HG02840 (cell line): ENCODE data around the gene AK5.
"Not testable (repeated sequence)": the region's sequence is repeated elsewhere in the genome, so short reads cannot be mapped to it uniquely, and the experiment has no call there.

Experiments
- ATAC-seq: cut with Tn5 transposase; IDR thresholded peaks from one replicate; pipeline ENCODE4 v1.9.1; 2021; ENCODE audit warnings: mild to moderate bottlenecking, moderate library complexity, moderate number of reproducible peaks; ENCODE audit not compliant: unreplicated experiment, low FRiP score

AK5 gene

DNA sequence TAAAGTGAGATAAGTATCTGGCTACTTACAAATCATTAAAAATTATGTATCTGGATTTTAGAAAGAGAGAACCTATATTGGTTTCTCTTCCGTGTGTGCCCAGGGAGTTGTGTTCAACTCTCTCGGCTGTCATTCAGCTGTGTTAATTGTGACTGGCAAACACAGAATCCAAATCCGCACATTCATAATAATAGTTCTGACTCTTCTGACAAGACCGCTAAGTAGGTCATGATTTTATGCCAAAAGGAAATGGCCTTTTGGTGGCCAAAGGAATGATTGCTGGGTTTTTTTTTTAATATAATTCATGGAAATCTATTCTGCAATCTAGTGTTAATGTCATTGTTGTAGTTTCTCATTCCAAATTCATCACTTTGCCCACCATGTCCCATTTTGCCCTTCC is 110.7 kb downstream of the AK5 start:
- ATAC-seq: no peak

DNA sequence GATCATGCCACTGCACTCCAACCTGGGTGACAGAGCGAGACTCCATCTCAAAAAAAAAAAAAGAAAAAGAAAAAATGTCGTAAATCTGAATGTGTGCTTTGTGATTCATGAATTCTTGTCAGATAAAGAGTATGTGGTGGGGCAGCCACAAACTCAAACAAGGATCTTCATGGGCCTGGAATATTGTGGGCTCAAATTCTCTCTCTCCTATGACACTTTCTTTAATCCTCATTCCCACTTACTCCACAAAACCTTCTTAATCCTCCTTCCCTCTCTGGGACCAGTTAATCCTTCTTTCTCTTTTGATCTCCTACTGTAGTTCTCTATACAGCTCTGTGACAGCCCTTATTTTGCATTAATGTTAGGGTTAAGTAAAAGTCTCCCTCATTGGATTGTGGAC is 112.3 kb downstream of the AK5 start:
- ATAC-seq: no peak

DNA sequence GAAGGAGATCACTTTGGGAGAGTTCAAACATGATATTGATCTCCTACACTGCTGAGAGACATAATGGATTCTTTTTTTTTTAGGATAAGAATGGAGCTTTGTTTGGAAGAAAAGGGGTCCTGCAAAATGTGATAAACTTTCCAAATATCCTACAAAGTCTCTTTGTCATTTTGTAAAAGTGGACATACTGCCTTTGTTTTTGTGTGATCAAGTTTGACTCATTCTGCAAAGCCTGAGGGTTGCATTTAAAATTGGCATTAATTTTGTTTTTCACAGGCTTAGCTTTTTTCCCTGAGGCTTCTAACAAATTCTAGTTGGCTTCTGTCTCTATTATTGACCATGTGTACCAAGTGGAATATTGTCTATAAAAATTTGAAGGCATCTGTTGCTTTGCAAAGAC is 113.2 kb downstream of the AK5 start:
- no peak for ATAC-seq

DNA sequence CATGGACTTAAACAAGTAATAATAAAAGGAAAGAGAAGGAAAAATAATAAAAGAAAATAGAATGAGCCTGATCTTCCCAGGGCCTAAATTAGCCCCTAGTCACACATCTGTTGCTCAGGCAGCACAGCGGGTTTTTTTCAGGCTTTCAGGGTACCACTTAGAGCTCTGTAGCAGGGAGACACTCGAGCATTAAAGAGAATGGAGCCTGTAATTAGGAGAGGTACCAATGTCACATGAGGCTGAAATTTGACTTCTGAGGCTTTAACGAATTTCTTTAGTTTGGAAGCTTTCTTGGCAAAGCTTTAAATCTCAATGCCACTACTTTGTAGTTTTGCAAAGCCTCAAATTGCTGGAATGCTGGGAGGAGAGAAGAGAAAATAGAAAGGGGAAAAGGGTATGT is 116.3 kb downstream of the AK5 start:
- no peak for ATAC-seq

DNA sequence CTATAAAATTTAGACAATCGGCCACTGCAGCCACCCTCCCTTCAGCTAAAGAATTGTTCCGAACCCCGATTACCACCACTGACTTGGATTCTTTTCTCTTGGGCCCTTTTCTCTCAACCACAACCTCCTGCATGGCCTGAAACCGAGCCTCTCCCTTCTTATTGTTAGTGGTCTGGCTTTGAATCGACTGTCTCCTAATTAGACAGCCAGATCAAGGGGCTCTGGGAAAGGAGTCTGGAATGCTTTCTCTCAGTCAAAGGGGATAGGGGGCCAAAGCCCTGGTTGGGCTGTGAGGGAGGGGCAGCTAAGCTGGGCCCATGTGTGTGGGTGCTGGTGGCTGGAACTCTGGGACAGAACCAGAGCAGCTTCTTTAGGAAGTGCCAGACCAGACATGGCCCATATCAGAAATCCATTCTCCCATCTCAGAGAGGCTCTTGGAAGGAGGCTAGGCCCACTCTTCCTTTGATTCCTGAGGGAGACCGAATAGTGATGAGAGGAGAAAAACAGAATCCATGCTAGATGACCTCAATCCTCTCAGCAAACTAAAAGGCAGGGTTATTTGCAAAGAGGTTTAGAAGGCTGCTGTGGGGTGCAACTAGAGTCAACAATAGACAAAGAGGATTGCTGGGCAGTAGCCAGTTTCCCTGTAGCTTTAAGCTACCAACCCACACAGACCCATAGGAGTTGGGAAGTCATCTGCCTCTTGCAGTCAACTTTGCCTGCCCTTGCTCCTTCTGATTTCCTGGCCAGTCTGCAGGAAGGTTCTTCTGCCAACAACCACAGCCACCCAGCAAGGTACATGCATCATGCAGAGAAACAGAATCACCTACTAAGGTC is 117.6 kb downstream of the AK5 start:
- no peak for ATAC-seq

DNA sequence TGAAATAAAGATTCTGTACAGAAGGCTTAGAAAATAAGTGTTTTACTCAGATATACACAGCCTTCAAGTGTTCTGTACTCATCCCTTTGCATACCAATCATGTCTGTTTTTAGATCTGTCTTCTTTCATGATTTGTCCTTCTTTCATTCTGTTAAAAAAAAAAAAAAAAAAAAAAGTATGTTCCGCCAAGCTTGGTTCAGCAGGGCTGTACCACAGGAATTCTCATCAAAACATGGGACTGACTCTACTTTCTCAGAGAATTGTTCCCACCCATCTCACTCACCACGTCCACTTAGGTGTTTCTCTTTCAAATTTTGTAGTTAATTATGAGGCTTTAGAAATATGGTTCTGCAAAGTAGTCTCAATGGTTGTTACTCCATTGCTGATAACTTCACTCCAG is 119.0 kb downstream of the AK5 start:
- ATAC-seq: no peak

DNA sequence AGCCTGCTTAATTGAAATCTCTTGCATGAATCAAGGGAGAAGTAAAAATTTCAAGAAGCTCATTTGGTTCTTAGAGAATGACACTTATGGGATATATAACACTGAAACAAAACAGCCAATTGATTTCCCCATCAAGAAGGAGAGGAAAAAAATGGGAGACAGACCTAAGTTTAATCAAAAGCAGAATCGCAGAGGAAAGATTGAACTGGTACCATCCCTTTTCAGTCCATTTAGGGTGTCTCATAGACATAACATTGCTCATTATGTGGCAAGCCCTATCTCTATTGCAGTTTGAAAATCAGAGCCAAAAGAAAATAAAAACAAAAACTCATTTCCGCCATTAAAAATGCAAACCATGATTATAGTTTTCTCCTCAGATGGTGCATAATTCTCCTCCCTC is 119.6 kb downstream of the AK5 start:
- no peak for ATAC-seq

DNA sequence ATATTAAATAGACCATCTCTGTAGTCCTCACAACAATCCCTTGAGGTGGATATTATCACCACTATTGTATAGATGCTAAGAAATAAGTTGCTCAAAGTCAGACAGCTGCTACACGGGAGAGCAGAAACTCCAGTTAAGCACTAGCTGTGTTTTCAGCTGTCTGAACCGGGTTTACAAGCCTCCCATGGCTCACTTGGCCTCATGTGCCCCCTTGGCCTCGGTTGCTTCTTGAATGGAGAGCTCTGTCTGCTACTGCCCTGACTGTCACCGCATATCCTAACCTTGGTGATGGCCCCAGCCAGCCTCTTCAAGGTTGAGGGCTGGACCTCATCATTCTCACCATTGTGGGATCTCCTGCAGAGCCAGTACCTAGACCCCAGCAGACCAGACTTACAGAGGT is 123.4 kb downstream of the AK5 start:
- ATAC-seq: no peak

DNA sequence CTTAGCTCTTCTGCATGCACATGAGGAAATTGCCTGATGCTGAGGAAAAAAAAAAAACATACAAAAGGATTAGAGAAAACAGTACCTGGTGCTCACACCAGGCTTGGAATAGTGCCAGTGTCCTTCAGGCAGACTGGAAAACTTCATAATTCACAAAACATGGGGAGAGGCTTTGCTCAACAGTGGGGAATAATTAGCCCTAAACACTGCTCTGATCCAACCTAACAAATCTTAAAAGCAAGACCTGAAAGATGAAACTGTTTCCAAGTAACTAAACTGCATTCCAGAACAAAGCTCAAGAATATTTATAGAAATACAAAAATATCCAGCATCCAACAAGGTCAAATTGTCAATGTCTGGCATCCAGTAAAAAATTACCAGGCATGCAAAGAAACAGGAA is 124.8 kb downstream of the AK5 start:
- no peak for ATAC-seq

DNA sequence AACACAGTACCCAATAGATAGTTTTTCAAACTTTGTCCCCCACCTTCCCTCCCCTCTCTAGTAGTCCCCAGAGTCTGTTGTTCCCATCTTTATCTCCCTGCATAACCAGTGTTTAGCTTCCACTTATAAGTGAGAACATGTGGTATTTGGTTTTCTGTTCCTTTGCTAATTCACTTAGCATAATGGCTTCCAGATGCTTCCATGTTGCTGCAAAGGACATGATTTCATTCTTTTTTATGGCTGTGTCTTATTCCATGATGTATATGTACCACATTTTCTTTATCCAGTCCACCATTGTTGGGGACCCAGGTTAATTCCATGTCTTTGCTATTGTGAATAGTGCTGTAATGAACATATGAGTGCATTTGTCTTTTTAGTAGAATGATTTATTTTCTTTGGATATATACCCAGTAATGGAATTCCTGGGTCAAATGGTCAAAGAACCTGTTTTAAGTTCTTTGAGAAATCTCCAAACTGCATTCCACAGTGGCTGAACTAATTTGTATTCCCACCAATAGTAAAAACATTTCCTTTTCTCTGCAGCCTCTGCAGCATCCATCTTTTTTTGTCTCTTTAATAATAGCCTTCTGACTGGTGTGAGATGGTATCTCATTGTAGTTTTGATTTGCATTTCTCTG is 126.0 kb downstream of the AK5 start:
- no peak for ATAC-seq

DNA sequence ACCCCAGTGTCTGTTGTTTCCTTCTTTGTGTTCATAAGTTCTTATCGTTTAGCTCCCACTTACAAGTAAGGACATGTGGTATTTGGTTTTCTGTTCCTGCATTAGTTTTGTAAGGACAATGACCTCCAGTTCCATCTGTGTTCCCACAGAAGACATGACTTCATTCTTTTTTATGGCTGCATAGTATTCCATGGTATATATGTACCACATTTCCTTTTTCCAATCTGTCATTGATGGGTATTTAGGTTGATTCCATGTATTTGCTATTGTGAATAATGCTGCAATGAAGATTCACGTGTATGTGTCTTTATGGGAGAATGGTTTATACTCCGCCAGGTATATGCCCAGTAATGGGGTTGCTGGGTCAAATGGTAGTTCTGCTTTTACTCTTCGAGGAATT is 127.1 kb downstream of the AK5 start:
- ATAC-seq: not testable (repeated sequence)

DNA sequence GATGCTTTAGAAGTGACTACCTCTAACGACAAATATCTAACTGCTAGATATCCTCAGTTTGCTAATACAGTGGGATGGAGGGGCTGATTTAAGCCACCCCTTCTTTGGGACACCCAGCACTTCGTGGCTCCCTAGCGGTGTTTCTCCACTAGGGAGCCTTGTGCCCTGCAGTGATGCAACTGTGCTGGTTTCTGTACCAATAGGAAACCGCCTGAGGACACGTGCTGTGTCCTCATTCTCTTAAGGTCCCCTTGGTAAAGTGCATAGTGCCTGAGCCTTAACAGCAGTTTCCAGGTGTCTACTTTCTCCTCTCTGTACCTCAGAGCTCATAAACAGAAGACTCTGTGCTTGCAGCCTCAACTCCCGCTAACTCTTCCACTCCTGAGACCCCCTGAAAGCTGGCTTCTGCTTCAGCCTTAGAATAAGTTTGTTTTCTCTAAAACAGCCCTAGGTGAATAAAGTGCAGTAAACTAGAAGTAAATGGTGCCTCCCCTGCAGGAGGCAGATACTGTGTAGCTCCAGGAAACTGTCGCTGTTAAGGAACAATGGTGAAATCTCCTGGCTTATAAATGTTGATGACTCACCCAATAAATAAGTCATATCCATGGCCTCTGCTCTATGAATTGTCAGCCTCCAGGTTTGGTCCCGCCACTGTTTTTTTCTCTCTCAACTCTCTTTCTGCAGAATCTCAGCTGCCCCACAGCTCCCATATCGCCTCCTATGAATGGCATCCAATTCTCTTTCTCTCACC is 130.4 kb downstream of the AK5 start:
- no peak for ATAC-seq

DNA sequence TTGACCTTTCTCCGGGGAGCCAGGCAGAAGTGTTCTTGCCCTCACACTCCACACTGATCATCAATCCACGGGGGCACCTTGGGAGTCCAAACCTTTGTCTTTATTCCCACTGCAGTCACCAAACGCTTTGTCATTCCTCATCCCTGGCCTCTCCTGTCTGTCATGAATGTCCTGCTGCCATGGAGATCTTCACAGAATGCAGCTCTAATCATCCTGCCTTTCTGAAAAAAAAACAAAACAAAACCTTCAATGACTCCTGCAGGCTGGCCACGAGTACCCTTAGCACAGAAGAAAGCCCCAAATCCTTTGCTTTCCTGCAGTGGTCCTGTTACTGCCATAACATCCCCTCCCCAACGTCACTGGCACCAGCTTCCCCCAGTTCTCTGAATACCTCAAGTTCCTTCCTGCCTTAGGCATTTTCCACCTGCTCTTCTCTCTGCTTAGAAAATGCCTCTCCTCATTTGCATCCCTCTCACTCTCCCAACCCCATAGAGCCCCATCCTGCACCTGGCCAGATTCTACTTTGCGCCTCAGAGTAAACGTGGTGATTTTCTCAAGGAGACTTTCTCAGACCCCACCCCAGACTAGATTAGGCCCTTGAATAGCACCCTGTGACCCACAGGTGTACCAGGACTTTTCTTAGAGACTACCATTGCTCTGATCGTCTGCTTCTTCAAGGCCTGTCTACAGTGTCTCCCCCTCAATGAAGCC is 131.2 kb downstream of the AK5 start:
- ATAC-seq: peak; percentile 52

DNA sequence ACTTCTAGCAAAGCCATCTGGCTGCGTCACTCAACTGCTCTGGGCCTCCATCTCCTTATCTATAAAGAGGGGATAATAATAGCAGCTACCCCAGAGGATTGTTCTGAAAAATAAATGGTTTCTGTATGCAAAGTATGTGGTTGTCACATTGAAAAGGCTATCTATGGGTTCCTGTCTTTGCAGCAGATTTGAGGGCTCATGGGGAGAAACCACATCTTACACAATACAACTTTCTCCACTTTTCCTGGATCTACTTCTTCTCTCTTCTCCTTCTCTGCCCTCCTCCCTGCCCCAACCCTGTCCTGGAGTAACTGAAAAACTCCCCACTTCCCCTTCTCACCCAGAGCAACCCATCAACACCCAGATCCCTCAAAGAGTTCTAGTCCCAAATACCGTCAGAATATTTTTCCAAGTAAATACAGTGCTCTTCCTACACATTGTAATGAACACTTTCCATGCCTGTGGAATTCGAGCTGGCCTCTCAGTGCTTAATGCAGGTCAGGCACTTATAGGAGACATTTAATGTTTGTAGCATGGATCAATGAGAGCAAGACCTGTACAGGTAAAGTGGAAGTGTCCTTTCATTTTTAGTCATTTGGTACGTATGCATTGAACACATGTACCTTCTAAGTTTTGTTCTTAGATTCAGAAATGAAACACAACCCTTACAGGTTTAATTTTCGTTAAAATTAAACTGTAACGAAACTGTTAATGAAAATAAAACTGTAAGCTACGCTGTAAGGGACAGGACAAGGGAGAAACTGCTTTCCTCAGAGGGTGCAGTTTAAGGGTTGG is 131.9 kb downstream of the AK5 start:
- ATAC-seq: peak; percentile 81

DNA sequence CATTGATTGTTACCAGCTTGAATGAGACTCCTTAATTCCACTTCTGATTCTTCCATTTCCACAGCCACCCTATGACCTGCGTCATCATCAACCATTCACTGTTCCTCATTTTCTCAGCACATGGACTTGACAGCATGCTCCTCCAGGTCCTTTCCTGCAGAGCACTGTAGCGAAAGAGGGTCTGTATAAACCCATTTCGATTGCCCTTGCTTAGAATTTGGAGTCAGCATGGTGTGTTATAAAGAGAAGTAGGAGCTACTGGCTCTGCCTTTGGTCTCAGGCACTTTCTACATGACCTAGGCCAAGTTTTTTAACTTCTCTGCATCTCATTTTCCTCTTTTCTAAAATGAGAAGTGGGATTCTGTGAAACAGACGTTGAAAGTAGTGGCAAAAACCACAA is 133.8 kb downstream of the AK5 start:
- no peak for ATAC-seq

DNA sequence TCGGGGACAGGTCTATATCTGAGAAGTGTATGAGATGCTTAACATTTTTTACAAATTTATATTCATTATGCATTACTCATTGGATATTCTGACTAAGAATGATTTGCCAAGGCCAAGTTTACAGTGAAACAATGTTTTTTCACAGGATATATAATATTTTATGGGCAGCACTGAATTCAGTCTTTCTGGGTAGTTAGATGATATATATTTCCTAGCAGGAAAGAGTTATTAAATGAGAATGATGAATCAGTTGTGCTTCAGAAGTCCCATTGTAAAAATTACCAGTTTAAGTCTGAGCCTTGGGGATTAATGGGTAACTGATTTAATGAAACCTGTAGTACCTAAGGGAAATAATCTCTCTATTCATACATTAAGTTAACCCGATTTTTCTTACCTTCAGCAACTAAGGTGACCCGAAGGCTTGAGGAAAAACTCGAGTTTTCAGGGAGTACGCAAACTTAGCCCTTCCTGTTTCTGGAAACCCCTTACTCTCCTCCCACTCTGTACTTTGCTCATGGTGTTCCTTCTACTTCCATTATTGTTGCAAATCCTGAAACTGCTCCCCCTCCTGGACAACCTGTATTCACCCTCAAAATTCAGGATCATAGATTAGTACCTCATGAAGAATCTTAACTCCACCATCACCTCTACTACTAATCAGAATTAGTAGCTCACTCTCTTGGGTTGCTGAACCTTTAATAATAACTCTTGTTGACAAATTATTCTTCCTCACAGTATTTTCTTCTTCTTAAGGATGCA is 135.1 kb downstream of the AK5 start:
- no peak for ATAC-seq

DNA sequence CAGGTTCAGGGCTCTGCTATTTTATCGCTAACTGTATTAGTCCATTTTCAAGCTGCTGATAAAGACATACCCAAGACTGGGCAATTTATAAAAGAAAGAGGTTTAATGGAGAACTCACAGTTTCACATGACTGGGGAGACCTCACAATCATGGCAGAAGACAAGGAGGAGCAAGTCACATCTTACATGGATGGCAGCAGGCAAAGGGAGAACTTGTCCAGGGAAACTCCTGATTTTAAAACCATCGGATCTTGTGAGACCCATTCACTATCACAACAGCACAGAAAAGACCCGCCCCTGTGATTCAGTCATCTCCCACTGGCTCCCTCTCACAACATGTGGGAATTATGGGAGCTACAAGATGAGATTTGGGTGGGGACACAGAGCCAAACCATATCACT is 136.2 kb downstream of the AK5 start:
- ATAC-seq: not testable (repeated sequence)

DNA sequence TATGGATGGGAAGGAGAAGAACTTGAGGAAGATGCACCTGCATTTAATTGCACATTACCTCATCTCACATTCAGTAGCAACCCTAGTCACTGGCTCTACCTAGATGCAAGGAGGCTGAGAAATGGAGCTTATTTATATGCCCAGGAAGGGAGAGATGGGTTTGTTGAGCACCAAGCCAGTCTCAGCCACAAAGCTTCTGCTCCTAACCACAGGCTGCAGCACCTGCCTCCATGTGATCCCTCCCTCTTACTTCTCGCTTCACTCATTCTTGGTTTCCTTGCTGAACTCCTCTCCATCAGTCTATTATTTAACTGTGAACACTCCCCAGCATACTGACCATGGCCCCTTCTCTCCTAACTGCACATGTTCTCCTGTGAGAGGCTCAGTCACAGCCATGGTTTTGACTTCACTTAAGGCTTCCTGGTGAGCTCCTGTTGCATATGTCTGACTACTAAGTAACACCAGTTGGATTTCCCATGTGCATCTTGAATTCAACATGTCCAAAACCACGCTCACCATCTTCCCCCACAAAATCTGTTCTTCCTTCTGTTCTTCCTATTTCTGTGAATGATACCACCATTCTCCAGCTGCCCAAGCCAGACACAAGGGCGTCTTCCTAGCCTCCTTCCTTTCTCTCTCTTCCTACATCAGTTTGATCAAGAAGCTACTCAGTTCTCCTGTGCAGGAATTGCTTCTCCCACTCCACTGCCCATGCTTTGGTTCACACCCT is 139.8 kb downstream of the AK5 start:
- no peak for ATAC-seq

DNA sequence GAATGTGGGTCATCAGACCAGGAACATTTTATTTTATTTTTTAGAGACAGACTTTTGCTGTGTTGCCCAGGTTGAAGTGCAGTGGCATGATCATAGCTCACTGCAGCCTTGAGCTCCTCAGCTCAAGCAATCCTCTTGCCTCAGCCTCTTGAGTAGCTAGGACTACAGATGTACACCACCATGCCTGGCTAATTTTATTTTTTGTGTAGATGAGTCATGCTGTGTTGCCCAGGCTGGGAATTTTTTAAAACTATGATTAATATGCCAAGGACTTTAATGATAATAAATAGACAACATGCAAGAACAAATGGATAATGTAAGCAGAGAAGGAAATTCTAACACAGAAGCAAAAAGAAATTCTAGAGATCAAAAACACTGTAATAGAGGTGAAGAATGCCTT is 142.4 kb downstream of the AK5 start:
- ATAC-seq: no peak
